WERI-Rb-1 (cell line): ENCODE results near the gene BOLA2B.
A peak's percentile ranks its signal among the peaks of the same experiment; 100 is the strongest.

ENCODE experiments used
- DNase-seq: peaks from one replicate; pipeline ENCODE4 v3.0.0-alpha.2; 2020
- H3K27ac ChIP-seq: fragments of 250-450 bp; sonication (Bioruptor Pico); 2 replicates; pipeline ENCODE4 v1.5.1; 2020; ENCODE audit warnings: mild to moderate bottlenecking, moderate library complexity
- H3K27me3 ChIP-seq: fragments of 250-450 bp; sonication (Bioruptor Pico); 2 replicates; pipeline ENCODE4 v1.5.1; 2021; ENCODE audit warnings: mild to moderate bottlenecking, low read depth, moderate library complexity; ENCODE audit not compliant: insufficient read depth, severe bottlenecking
- H3K36me3 ChIP-seq: fragments of 250-450 bp; sonication (Bioruptor Pico); 2 replicates; pipeline ENCODE4 v1.5.1; 2020; ENCODE audit warnings: mild to moderate bottlenecking, moderate library complexity
- H3K4me3 ChIP-seq: 2 replicates; pipeline ENCODE4 v1.5.1; 2011; ENCODE audit warnings: low read depth, mild to moderate bottlenecking, control low read depth, low read length
- H3K9me3 ChIP-seq: fragments of 250-450 bp; sonication (Bioruptor Pico); 2 replicates; pipeline ENCODE4 v1.5.1; 2021; ENCODE audit warnings: mild to moderate bottlenecking, moderate library complexity; ENCODE audit not compliant: severe bottlenecking
- TF ChIP-seq, protein P1 (sequence below): IDR thresholded peaks from 2 replicates; pipeline ENCODE4 v1.5.1; 2011; ENCODE audit warnings: low read depth, mild to moderate bottlenecking, control low read depth, inconsistent platforms, low read length

Gene BOLA2B

GRCh38 chr16:30187971-30188561, 5.4 kb downstream of the BOLA2B start:
- H3K4me3 ChIP-seq: no peak overlapping the region
- DNase-seq: no peak
- H3K27me3 ChIP-seq: no peaks in the 10 kb centered on the region
- H3K27ac ChIP-seq: no peak overlapping the region
- H3K9me3 ChIP-seq: no peaks in the 10 kb centered on the region
- TF ChIP-seq, protein P1, sequence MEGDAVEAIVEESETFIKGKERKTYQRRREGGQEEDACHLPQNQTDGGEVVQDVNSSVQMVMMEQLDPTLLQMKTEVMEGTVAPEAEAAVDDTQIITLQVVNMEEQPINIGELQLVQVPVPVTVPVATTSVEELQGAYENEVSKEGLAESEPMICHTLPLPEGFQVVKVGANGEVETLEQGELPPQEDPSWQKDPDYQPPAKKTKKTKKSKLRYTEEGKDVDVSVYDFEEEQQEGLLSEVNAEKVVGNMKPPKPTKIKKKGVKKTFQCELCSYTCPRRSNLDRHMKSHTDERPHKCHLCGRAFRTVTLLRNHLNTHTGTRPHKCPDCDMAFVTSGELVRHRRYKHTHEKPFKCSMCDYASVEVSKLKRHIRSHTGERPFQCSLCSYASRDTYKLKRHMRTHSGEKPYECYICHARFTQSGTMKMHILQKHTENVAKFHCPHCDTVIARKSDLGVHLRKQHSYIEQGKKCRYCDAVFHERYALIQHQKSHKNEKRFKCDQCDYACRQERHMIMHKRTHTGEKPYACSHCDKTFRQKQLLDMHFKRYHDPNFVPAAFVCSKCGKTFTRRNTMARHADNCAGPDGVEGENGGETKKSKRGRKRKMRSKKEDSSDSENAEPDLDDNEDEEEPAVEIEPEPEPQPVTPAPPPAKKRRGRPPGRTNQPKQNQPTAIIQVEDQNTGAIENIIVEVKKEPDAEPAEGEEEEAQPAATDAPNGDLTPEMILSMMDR: no peak
- H3K36me3 ChIP-seq: peaks cover 5% of the 10 kb centered on the region; the same call in 1 of the 2 replicates

- no peaks in the 10 kb centered on the region for H3K27me3 ChIP-seq
- no peak overlapping the region for H3K27ac ChIP-seq
- no peak overlapping the region for H3K4me3 ChIP-seq
These were observed 6.0 kb downstream of the BOLA2B start for GRCh38 chr16:30187556-30187865.

DNA sequence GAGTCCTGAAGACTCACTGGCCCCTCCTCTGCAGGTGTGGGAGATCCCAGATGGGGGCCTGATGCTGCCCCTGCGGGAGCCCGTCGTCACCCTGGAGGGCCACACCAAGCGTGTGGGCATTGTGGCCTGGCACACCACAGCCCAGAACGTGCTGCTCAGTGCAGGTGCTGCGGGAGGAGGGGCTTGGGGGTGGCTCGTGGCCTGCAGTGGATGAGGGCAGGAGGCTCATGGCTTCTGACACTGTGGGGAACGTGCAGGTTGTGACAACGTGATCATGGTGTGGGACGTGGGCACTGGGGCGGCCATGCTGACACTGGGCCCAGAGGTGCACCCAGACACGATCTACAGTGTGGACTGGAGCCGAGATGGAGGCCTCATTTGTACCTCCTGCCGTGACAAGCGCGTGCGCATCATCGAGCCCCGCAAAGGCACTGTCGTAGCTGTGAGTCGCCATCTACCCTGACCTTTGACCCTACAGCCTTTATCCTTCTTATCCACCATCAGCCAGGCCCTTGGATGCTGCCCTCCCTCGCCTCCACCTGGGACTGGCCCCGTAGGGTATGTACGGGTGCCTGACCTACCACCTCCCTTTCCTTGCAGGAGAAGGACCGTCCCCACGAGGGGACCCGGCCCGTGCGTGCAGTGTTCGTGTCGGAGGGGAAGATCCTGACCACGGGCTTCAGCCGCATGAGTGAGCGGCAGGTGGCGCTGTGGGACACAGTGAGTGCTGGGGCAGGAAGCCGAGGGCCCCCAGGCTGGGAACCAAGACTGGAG, 6.5 kb downstream of the BOLA2B start:
- DNase-seq: peak; percentile 65
- no peak overlapping the region for H3K4me3 ChIP-seq

More at GRCh38 chr16:30187556-30187865, 6.0 kb downstream of the BOLA2B start:
- no peaks in the 10 kb centered on the region for H3K9me3 ChIP-seq
- TF ChIP-seq, protein P1: no peak
- DNase-seq: no peak
- H3K36me3 ChIP-seq: peaks cover 5% of the 10 kb centered on the region; the same call in 1 of the 2 replicates

DNA sequence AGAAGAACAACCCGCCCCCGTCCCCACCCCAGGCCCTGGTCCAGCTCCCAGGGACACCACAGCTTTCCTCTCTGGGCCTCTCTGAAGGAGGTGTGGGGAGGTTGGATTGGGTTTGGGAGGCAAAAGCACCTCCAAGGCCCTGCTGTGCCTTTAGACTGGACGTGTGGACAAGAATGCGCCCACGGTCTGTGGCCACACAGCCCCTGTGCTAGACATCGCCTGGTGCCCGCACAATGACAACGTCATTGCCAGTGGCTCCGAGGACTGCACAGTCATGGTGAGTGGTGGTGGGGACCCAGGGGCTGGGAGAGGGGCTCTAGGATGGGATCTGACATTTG, 7.1 kb downstream of the BOLA2B start:
- Histone ChIP-seq H3K27me3 (no peaks in the 10 kb centered on the region), H3K9me3 (no peaks in the 10 kb centered on the region), H3K36me3 (peaks cover 5% of the 10 kb centered on the region; the same call in 1 of the 2 replicates), H3K27ac (no peak overlapping the region), H3K4me3 (no peak overlapping the region)
- DNase-seq: no peak
- TF ChIP-seq, protein P1: no peak

More for the DNA sequence above, 6.5 kb downstream of the BOLA2B start:
- Histone ChIP-seq H3K36me3 (peaks cover 5% of the 10 kb centered on the region; the same call in 1 of the 2 replicates), H3K27me3 (no peaks in the 10 kb centered on the region), H3K9me3 (no peaks in the 10 kb centered on the region), H3K27ac (no peak overlapping the region)
- TF ChIP-seq, protein P1: peak; percentile 72

- TF ChIP-seq, protein P1: no peak
- H3K36me3 ChIP-seq: peaks cover 5% of the 10 kb centered on the region; the same call in 1 of the 2 replicates
- no peak overlapping the region for H3K4me3 ChIP-seq
- H3K27me3 ChIP-seq: no peaks in the 10 kb centered on the region
- no peaks in the 10 kb centered on the region for H3K9me3 ChIP-seq
- no peak overlapping the region for H3K27ac ChIP-seq
- DNase-seq: no peak
These were observed 7.6 kb downstream of the BOLA2B start for GRCh38 chr16:30185683-30186421.
